HCT116 (cell line): Measurements from ENCODE around the gene IFNL4.

ENCODE experiments used
- CTCF ChIP-seq, 3 experiments: fragments of 200-600 bp in 1 of 3; sonication (generic) in 1 of 3; IDR thresholded peaks in 2 of 3; conservative IDR thresholded peaks in 1 of 3; 2 replicates each; pipeline ENCODE4 v1.5.1; 2012 to 2017; ENCODE audit warnings: low read depth in 2 of 3, low read length in 2 of 3, antibody characterized with exemption in 1 of 3, borderline replicate concordance in 1 of 3, control low read depth in 1 of 3, mild to moderate bottlenecking in 1 of 3, mixed read lengths in 1 of 3, mixed run types in 1 of 3, moderate library complexity in 1 of 3; ENCODE audit not compliant: insufficient read depth in 1 of 3
- EZH2 ChIP-seq: fragments of 200-600 bp; sonication (generic); IDR thresholded peaks from 2 replicates; pipeline ENCODE4 v1.6.1; 2017; ENCODE audit warnings: antibody characterized with exemption, mixed run types
- EZH2phosphoT487 ChIP-seq: fragments of 200-600 bp; IDR thresholded peaks from 2 replicates; pipeline ENCODE4 v1.6.1; 2018; ENCODE audit warnings: antibody characterized with exemption, borderline replicate concordance
- MAX ChIP-seq: IDR thresholded peaks from 2 replicates; pipeline ENCODE4 v1.6.1; 2012
- SP1 ChIP-seq: IDR thresholded peaks from 2 replicates; pipeline ENCODE4 v1.6.1; 2012; ENCODE audit warnings: low read depth
- YY1 ChIP-seq: IDR thresholded peaks from 2 replicates; pipeline ENCODE4 v1.6.1; 2011; ENCODE audit warnings: low read length, low read depth, moderate library complexity, mild to moderate bottlenecking; ENCODE audit not compliant: insufficient replicate concordance; ENCODE audit errors: extremely low read depth
- ZNF274 ChIP-seq: fragments of 200-500 bp; sonication (Bioruptor generic); IDR thresholded peaks from 2 replicates; pipeline ENCODE4 v1.6.1; 2014; ENCODE audit warnings: mild to moderate bottlenecking, low read depth, low read length, inconsistent platforms

- TF ChIP-seq CTCF (IDR thresholded peaks at IDR 0.05 in 2 of 3, conservative IDR thresholded peaks at IDR 0.05 in 1 of 3; ENCODE audit: borderline replicate concordance in 1 of 3, insufficient read depth in 1 of 3, low read depth in 2 of 3, low read length in 2 of 3) (no peak), MAX (no peak), YY1 (no peak), EZH2phosphoT487 (no peak), SP1 (no peak), ZNF274 (no peak), EZH2 (no peak)
These were observed 16.8 kb upstream of the IFNL4 start for GRCh38 chr19:39265321-39265916.
